SH-SY5Y (cell line): ENCODE measurements around the gene RPS21.

Experiments used
- GATA2 ChIP-seq: IDR thresholded peaks from 2 replicates; pipeline ENCODE4 v1.6.1; 2011; ENCODE audit warnings: mild to moderate bottlenecking, low read depth, low read length
- GATA3 ChIP-seq: IDR thresholded peaks from 2 replicates; pipeline ENCODE4 v1.6.1; 2011; ENCODE audit warnings: low read depth, mild to moderate bottlenecking, low read length, moderate library complexity

DNA sequence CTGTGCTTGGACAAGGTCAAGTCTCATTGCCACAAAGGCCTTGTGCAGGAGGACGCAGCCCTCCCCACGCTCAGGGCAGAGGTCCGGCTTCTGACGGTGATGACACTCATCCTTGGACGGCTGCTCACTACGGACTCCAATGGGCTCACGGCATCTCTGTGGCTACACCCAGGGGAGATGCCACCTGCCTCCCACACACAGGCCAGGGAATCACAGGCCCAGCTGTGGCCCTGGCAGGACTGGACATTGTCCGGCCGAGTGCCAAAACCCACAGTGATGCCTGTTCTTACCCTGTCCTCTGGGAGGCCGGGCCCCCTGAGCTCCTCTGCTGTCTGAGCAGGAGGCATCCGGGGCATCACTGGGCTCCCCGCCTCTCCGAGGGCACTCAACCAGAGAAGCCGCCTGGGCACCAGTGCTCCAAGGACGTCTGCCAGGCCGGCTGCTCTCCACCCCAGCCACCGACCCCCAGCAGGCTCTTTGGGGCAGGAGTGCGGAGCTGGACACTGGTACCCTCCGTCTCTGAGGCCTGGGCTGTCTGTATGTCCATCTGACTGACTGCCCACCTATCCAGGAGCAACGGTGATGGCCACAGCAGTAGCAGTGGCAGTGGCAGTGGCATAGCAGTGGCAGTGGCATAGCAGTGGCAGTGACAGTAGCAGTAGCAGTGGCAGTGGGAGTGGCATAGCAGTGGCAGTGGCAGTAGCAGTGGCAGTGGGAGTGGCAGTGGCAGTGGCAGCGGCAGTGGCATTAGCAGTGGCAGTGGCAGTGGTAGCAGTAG lies 38.6 kb downstream of the RPS21 start:
- TF ChIP-seq GATA3 (no peak), GATA2 (no peak)
